ENCODE results near the gene ZRANB3.
A peak's percentile ranks its signal among the peaks of the same experiment; 100 is the strongest.
"Not testable (repeated sequence)": the region's sequence is repeated elsewhere in the genome, so short reads cannot be mapped to it uniquely, and the experiment has no call there.

ZRANB3 gene

DNA sequence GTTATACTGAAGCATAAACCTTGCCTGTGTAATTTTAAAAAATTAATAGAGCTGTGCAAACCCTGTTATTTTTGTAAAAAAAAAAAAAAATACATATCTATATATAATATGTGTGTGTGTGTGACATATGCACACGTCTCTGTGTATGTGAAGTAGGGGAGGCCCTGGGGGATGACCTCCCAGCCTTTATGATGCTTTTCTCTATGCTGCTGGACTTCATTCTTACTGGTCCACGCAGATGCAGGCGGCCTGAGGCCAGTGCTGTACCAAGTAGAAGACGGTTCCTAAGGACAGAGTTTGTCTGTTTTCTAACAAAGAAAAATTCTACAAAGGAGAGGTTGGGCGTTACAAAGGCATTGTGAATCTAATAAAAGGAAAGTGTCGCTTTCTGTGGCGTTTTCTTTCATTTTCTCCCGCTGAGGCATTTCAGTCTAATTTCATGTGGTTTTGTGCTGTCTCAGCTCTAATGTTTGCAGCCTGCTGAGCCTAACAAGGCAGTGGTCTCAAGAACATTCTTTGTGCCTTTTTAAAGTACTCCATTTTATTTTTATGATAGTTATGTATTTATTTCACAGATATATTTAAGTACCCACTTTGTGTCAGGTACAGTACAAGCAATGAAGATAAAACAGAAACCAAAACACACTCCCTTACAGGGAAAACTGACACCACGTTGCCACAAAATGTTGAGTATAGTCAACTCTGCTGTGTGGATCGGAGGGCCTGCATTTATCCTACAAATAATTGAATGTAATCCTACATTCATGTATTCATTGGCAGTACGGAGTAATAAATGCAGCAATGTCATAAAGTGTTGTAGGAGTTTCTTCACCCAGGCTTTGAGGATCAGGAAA lies 360.9 kb downstream of the ZRANB3 start:
- no peak for DNase-seq

DNA sequence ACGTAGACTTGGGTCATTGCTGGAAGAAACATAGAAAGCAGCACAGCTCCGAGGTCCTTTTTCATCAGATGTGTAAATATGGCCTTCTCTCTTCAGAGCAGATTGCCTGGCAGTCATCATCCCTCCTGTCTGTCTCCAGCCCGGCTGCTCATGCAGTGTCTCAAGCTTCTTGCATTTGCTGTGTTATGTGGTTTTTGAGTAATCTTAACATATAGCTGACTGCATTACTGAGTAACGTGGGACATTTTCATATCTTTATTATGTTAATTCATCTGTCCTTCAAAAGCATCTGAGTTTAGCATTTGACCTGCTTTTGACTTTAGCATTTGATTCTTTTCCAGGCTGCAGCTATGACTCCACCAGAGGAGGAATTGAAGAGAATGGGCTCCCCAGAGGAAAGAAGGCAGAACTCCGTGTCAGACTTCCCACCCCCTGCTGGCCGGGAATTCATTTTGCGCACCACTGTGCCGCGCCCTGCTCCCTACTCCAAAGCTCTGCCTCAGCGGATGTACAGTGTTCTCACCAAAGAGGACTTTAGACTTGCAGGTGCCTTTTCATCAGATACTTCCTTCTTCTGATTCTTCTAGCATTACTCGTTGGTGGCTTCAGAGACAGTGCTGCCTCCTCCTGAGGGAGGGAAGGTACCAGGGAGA lies 362.7 kb downstream of the ZRANB3 start:
- DNase-seq: no peak

DNA sequence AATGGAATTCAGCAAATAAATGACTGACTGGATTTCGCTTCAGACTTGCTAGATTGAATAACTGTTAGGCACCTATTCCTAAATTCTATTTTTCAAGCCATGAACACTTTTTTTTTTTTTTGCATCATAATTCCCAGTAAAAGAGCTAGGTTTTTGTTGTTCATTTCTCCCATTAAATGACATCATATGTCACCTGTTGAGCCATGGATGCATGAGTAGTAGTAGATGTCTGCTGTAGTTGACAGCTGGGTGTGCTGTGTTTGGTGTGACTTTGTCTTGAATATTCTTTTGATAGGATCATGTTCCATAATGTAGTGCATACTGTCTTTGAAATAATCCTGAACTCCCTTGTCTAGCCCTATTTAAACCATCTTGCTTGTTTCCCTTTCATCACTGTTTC lies 363.7 kb downstream of the ZRANB3 start:
- no peak for DNase-seq

DNA sequence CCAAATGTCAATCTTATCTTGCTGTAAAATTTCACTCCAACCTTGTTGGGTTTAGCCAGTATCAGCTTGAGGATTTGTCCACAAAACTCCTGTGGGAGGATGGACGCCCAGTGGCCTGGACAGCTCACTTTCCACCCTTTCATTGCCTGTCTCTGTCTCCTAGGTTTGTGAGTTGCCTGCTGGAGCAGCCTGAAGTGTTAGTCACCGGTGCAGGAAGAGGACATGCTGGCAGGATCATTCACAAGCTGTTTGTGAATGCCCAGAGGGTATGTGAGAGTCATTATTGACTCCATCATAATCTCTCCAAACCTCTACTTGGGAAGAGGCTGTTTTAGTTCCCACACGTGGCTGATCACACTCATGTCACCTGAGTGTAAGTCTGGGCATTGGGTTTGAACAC lies 366.6 kb downstream of the ZRANB3 start:
- peak; percentile 85 for DNase-seq

DNA sequence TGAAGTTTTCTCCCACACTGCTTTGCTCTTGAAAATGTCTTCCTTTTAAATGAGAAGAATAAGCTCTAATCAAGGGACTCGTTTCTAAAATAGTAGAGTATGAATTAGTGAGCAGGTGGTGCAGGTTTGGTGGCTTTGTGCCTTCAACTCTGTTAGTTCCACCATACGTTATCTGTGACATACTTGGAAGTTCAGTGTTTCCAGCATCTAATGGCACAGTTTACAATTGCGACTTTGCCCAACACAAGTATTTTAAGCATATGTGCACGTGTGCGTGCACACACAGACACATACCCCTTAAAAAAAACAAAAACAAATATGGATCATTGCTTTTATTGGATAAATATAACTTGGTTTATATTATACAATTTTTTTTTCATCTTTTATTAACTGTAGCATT lies 367.1 kb downstream of the ZRANB3 start:
- DNase-seq: no peak

DNA sequence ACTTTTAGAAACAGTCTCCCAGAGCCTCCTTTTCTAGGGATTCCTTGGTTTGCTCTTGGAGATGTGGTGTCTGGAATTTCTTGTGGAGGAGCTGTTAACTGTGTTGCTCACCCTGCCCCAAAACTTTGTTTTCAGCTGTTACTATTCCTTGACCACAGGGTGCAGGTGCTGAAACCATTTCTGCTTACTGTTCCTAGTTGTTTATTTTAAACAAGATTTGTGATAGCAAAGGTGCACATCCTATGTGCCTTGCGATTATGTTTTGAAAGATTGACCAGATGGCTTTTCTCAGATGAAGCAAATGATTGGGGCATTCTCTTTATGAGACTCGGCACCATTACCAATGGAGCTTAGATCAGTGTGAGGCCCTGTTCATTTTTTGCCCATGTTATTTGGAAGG lies 367.7 kb downstream of the ZRANB3 start:
- DNase-seq: no peak

DNA sequence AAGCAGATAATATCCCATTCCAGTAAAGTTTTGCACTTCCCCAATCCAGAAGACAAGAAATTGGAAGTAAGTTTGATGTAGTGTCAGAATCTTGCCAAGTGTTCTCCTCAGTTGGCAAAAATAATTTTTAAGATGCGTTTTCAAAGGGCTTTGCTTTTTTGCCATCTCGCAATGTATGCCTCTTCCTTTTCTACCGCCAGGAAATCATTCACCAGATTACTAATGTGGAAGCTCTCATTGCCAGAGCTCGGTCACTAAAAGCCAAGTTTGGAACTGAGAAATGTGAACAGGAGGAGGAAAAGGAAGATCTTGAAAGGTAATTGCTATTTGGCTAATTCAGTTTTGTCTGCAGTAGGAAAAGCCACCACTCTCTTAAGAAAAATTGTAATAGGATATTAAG lies 368.2 kb downstream of the ZRANB3 start:
- DNase-seq: no peak

DNA sequence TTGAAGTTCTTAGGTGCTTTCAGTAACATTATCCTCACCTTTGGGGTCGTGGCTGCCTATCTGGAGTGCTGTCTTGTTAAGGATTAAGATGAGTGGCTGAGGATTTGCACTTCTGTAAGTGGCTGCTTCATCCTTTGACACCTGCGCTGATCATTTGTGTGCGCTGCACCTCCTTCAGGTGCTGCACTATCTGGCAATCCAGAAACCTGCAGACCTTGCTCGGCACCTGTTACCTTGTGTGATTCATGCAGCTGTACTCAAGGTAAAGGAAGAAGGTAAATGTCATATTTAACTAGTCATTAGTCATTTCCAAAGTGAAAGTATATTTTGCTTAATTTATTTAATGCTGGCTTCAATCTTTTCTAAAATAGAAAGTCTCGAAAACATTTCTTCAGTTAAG lies 368.6 kb downstream of the ZRANB3 start:
- DNase-seq: no peak

DNA sequence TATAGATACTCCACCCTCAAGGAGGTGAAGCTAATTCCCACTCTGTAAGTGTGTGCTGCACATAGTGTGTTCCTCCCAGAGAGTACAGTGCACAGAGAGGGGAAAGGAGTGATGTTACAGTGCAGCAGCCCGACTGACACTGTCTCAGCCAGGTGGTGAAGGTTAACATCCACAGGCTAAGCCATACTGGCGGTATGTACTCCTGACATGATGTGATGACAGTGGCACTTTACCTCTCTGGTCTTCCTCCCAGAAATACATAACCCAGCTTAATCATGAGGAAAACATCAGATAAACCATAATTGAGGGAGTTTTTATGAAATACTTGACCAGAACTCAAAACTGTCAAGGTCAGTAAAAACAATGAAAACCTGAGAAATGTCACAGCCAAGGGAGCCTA lies 371.8 kb downstream of the ZRANB3 start:
- DNase-seq: no peak

DNA sequence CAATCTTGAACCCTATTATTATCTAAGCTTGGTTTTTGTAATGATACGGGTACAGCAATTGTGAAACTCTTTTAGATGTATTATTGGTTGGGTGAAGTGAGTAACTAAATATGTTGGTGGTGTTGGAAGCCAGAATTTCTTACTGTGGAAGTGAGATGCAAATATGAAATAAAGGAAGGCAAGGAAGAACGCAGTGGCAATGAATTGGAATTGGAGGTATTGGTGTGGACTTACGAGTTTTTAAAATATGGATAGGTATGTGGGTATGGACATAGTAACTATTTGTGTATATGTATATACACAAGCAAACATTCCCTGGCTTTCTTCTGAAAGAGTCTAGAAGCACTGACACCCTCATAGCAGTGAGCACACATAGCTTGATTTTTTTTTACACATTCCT lies 373.2 kb downstream of the ZRANB3 start:
- DNase-seq: no peak

DNA sequence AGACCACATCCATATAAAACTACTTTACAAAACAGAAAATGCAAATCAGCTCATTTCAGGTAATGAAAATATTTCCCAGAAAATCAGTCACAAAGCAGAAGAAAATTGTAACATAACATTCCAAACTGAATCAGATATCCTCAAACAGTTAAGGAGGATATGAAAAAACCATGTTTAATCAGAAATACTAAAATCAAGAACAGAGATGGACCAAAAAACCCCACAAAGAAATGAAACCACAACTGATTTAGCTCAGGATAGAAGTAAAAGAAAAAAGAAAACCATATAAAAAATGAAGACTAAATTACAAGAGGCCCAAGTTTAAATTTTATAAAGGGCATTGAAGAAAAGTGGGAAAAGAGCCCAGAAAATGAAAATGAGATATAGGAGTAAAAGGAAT lies 376.1 kb downstream of the ZRANB3 start:
- DNase-seq: no peak

DNA sequence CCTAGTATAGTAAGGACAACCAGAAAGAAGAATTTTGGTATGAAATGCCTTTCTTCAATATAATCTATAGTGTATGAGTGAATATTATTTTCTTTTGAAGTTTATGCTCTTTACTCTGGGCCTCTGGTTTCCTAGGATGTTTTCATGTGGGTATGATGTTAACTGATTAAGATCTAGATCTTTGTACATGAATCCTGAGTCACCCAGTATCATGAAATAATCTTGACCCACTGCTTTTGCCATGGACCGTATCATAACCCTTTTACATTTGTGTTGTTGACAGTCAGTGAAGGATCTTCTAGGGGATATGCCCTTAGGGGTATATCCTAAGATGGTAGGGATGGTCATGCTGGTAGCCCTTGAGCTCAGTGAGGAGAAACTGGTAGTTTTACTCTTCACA lies 378.7 kb downstream of the ZRANB3 start:
- no peak for DNase-seq

DNA sequence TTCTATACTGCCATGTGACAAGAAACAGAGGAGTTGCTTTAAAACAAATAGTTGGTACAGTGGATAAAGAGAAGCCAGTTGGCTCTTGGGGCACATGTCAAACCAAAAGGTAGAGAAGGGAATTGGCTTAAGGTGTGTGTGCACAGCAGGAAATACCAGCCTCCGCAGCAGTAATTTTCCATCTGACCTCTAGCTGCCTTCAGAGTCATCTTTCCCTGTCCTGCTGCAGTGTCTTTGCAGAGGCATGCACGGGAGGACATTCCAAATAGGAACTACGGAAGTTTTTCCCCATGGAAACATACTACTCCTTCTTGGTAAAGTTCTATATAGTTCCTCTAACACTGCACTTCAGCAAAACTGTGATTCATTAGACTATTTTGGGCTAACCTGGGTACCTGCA lies 379.4 kb downstream of the ZRANB3 start:
- DNase-seq: no peak

DNA sequence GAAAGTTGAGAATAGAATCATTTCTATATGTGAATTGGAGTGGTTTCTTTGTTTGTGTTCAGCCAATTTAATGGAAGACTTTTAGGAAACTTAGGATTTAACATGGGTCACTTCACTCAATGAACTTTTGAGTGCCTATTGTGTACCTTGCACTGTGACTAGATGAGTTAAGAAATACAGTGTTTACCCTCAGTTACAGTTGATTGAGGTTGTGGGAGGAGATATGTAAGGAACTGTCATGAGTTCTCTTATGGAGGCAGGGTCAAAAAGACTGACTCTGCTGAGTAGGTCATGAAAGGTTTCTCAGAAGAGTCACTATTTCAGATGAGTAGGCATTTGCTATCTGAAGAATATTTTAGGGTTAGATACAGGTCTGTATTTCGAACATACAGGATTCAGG lies 380.3 kb downstream of the ZRANB3 start:
- DNase-seq: no peak

DNA sequence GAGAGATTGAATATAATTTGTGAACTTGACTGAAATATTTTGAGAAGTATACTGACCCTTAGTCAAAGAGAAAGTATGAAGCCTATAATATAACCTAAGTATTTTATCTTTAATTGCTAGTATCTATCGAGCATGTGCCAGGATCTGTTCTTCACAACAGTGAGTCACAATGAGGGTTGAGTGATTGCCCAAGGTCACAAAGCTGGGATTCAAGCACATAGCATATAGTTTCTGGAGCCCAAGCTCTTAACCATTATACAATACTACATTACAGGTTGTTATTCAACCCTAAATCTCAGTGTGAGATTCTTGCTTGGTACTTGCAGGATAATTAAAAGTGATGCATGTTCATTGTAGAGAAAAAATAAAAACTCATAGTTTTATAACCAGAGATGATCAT lies 381.8 kb downstream of the ZRANB3 start:
- DNase-seq: no peak

DNA sequence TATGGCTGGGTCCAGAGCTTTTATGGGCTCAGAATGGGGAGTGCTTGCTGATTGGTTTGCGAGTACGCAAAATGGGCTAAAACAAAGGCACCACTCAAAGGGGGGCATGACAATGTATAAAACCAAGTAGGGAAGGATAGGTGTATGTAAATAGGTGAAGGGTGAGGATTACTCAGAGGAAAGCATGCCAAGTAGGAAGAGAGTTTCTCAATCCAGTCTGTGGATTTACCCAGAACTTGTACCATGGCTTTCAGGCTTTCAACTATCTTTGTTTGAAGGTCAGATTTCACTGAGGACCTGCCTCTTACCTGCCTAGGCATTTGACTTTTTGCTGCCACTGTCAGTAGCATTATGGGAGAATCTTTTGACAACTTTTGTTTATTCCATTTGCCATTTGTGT lies 386.7 kb downstream of the ZRANB3 start:
- DNase-seq: no peak

DNA sequence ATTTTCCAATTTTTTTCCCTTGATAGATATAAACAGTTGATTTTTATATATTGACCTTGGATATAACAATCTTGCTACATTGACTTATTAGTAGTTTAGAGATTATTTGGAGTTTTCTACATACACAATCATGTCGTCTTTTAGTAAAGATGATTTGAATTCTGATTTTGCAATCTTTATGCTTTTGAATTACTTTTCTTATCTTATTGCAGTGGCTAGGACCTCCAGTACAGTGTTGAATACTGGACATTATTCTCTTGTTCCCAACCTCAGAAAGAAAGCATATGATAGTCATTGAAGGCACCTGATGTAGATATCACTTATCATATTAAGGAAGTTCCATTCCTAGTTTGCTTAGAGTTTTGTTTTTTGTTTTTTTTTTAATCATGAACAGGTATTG lies 388.7 kb downstream of the ZRANB3 start:
- DNase-seq: no peak

DNA sequence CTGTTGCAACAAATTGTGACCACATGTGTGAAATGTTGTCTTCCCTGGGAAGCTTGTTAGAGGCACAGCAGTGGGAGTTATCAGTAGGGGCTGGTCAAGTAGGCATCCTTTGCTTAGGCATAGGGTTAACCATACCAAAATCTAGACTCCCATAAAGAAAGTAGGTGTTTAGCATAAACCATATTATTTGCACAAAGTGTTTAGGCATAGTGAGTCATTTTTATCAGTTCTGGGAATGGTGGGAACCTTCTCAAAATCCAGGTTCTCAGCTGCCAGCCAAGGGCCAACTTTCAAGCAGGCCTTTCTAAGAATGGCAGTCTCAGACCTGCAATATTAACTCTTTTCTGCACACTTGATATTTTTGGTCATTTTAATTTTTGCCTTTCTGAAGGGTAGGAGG lies 390.4 kb downstream of the ZRANB3 start:
- no peak for DNase-seq

DNA sequence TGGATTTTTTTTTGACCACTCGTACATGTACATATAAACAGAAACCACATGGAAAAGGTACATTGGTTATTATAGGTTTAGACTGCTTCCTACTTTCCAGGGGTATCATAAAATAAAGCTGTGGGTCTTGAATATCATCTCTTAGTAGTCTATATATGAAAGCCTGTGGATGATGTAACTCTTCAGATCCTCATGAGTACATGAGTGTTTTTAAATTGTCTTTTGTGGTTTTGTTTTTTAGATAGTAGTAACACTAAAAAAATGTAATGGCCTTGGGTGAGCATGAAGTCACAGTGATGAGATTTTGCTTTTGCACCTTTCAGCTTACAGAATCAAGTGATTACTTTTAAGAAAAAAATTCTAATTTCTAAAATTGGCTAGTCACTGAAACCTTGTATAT lies 398.7 kb downstream of the ZRANB3 start:
- no peak for DNase-seq

DNA sequence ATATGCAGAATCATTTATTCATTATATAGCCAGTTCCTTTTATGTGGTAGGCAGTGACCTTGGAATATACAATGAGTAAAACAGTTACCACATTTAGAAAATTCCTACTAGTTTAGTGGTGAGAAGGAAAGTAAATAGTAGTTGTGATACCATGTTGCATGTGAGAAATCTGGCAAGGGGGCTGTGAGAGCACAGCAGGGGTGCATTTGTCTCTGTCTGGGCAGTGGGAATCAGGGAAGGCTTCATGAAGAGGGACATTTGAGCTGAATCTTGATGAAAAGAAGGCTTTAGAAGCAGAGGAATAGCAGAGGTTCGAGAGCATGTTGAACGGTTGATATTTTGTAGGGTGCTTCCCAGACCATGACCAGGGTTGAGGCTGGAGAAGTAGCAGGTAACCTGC lies 400.3 kb downstream of the ZRANB3 start:
- no peak for DNase-seq

DNA sequence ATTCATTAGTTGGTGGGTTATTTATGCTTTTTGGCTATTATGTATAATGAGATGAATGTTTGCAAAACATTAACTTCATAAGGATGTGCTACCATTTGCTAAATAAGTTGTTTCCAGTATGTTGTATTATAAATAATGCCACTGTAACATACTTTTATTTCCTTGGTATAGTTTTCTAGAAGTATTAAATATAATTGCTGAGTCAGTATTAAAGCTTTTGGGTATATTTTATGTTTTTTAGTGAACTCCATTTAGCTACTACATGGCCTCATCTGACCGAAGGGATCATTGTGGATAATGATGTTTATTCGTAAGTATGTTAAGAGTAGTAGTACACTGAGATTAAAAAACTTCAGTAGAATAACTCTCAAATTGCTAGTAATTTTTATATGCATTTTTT lies 405.1 kb downstream of the ZRANB3 start:
- DNase-seq: no peak

DNA sequence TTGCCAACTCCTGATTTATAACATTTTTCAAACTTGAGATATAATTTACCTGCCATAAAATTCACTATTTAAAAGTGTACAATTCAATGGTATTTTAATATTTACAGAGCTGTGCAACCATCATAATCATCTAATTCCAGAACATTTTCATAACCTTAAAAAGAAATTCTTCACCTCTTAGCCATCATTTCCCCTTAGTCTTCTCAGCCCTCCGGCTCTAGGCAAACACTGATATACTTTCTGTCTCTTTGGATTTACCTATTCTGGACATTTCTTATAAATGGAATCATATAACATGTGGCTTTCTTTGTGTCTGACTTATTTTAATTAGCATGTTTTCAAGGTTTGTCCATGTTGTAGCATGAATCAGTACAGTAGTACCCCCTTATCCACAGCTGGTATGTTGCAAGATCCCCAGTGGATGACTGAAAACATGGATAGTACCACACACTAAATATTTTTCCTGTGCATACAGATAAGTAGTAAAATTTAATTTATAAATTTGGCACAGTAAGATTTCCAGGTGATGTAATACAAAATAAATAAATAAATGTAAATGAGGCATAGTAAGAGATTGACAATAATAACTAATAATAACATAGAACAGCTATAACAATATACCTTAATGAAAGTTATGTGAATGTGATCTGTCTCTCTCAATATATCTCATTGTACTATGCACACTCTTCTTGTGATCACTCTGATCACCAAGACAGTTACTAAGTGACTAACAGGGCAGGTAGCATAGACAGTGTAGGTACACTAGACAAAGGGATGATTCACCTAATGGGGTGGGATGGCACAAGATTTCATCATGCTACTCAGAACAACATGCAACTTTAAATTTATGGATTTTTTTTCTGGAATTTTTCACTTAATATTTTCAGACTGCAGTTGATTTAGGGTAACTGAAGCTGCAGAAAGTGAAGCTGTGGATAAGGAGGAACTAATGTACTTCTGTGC lies 405.8 kb downstream of the ZRANB3 start:
- no peak for DNase-seq

DNA sequence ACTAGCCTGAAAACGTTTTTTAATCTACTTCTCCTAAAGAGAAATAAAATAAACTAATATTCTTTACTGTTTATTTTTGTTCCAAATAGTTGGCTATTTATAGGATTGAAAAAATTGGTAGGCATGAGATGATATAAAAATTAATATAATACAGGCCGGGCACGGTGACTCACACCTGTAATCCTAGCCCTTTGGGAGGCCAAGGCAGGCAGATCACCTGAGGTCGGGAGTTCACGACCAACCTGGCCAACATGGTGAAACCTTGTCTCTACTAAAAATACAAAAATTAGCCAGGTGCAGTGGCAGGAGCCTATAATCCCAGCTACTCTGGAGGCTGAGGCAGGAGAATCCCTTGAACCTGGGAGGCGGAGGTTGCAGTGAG lies 409.4 kb downstream of the ZRANB3 start:
- not testable (repeated sequence) for DNase-seq
